CD14-positive monocyte (primary cell): ENCODE results near the gene ATG9B. TPM values are rescaled to one million over a fixed set of nuclear protein-coding genes. Genes with fewer than 3 reads are reported as not detected.
A peak's percentile ranks its signal among the peaks of the same experiment; 100 is the strongest.

ENCODE experiments used
- DNase-seq, 3 donors: peaks; one replicate each; pipeline ENCODE4 v3.0.0-alpha.2; 2011 to 2022
- H2AFZ ChIP-seq: 2 replicates; pipeline ENCODE4 v1.6.0; 2012; ENCODE audit warnings: mild to moderate bottlenecking, low read depth, low read length, inconsistent platforms; ENCODE audit not compliant: insufficient read depth, poor library complexity, severe bottlenecking
- H3K27ac ChIP-seq, 2 donors: 1 replicate in 1 of 2; 2 replicates in 1 of 2; pipeline ENCODE4 v1.5.1; 2012 to 2013; ENCODE audit warnings: low read length in 2 of 2, control low read depth in 1 of 2, inconsistent platforms in 1 of 2, low read depth in 1 of 2, mild to moderate bottlenecking in 1 of 2
- H3K27me3 ChIP-seq, 2 donors: one replicate each; pipeline versions ENCODE4 v1.6.0 to v1.6.1; 2011 to 2013; ENCODE audit warnings: low read length in 2 of 2; ENCODE audit not compliant: control insufficient read depth in 2 of 2, insufficient read depth in 2 of 2
- H3K36me3 ChIP-seq, 2 donors: replicated peaks in 1 of 2; 1 replicate in 1 of 2; 2 replicates in 1 of 2; pipeline versions ENCODE4 v1.5.1 to v1.6.1; 2012 to 2013; ENCODE audit warnings: low read length in 2 of 2, control low read depth in 1 of 2, inconsistent platforms in 1 of 2, mild to moderate bottlenecking in 1 of 2; ENCODE audit not compliant: insufficient read depth in 2 of 2, control insufficient read depth in 1 of 2
- H3K4me1 ChIP-seq, 2 donors: 1 replicate in 1 of 2; 2 replicates in 1 of 2; pipeline versions ENCODE4 v1.5.1 to v1.6.1; 2012 to 2013; ENCODE audit warnings: low read length in 2 of 2, control low read depth in 1 of 2, inconsistent platforms in 1 of 2, mild to moderate bottlenecking in 1 of 2, moderate library complexity in 1 of 2; ENCODE audit not compliant: insufficient read depth in 2 of 2, control insufficient read depth in 1 of 2
- H3K4me2 ChIP-seq: replicated peaks from 2 replicates; pipeline ENCODE3; 2012; ENCODE audit warnings: low read length, moderate library complexity, mild to moderate bottlenecking; ENCODE audit not compliant: poor library complexity, severe bottlenecking; ENCODE audit errors: extremely low read depth
- H3K4me3 ChIP-seq, 3 experiments: fragments of 200-600 bp in 1 of 3; sonication (generic) in 1 of 3; replicated peaks in 1 of 3; 1 replicate in 2 of 3; 2 replicates in 1 of 3; pipeline ENCODE4 v1.5.1; 2011 to 2013; ENCODE audit warnings: low read length in 3 of 3, mild to moderate bottlenecking in 3 of 3, control low read depth in 2 of 3, low read depth in 2 of 3, inconsistent platforms in 1 of 3, moderate library complexity in 1 of 3
- H3K79me2 ChIP-seq: 2 replicates; pipeline ENCODE4 v1.6.0; 2012; ENCODE audit warnings: mild to moderate bottlenecking, control low read depth, inconsistent platforms, low read length, moderate library complexity; ENCODE audit not compliant: insufficient read depth
- H3K9ac ChIP-seq: 2 replicates; pipeline ENCODE4 v1.6.0; 2017; ENCODE audit warnings: low read length, mild to moderate bottlenecking; ENCODE audit not compliant: insufficient read depth, poor library complexity, severe bottlenecking
- H3K9me3 ChIP-seq, 2 donors: replicated peaks in 1 of 2; 1 replicate in 1 of 2; 2 replicates in 1 of 2; pipeline versions ENCODE4 v1.5.1 to v1.6.1; 2012 to 2013; ENCODE audit warnings: low read length in 2 of 2, control low read depth in 1 of 2; ENCODE audit not compliant: control insufficient read depth in 1 of 2, insufficient read depth in 1 of 2
- H4K20me1 ChIP-seq: 2 replicates; pipeline ENCODE4 v1.6.0; 2012; ENCODE audit warnings: mild to moderate bottlenecking, low read length, control low read depth, moderate library complexity; ENCODE audit not compliant: insufficient read depth
- H3K27ac Mint-ChIP-seq, 7 donors: one replicate each; pipeline ENCODE4 v1.8.0; 2020; ENCODE audit warnings: mild to moderate bottlenecking in 7 of 7, mixed read lengths in 7 of 7, moderate library complexity in 6 of 7, inconsistent platforms in 2 of 7
- H3K27me3 Mint-ChIP-seq, 3 donors: one replicate each; pipeline ENCODE4 v1.8.0; 2021 to 2022; ENCODE audit warnings: low read depth in 3 of 3, mild to moderate bottlenecking in 3 of 3, mixed read lengths in 3 of 3, moderate library complexity in 3 of 3, inconsistent platforms in 1 of 3
- H3K36me3 Mint-ChIP-seq, 2 donors: one replicate each; pipeline ENCODE4 v1.8.0; 2020; ENCODE audit warnings: mixed read lengths in 2 of 2, inconsistent platforms in 1 of 2, mild to moderate bottlenecking in 1 of 2
- H3K4me1 Mint-ChIP-seq: one replicate; pipeline ENCODE4 v1.8.0; 2020; ENCODE audit warnings: mild to moderate bottlenecking, mixed read lengths
- H3K4me3 Mint-ChIP-seq, 2 donors: one replicate each; pipeline ENCODE4 v1.8.0; 2020; ENCODE audit warnings: mild to moderate bottlenecking in 2 of 2, mixed read lengths in 2 of 2, moderate library complexity in 1 of 2
- H3K9me3 Mint-ChIP-seq, 7 donors: one replicate each; pipeline ENCODE4 v1.8.0; 2020 to 2022; ENCODE audit warnings: mixed read lengths in 7 of 7, mild to moderate bottlenecking in 6 of 7, moderate library complexity in 6 of 7, inconsistent platforms in 2 of 7
- CTCF ChIP-seq: fragments of 200-600 bp; IDR thresholded peaks from one replicate; pipeline ENCODE4 v1.8.0; 2022; ENCODE audit warnings: antibody characterized with exemption, mild to moderate bottlenecking
- WGBS: methylation state at CpG from one replicate; pipeline ENCODE4 v1.1.5; 2013; ENCODE audit warnings: missing lambda C conversion rate; ENCODE audit not compliant: insufficient coverage; 5-methylcytosine and 5-hydroxymethylcytosine counted together
- intact Hi-C, 2 donors: fragments of 100-400 bp; cut with micrococcal nuclease; formaldehyde crosslinking; loops; one replicate each; pipeline versions ENCODE4 v1.15.0 to v1.15.1; 2023
- polyA plus RNA-seq, 3 donors: library from polyadenylated mRNA; depleted of rRNA in 1 of 3; unstranded in 2 of 3; stranded (reverse) in 1 of 3; fragments of 300-500 nt in 2 of 3; fragments of >200 nt in 1 of 3; fragmentation: Illumina TruSeq in 2 of 3; gene quantifications; 1 replicate in 2 of 3; 2 replicates in 1 of 3; pipeline ENCODE4 v1.2.3, GENCODE V29; 2012 to 2021

The ATG9B gene
- polyA plus RNA-seq, 3 donors, result 0.21 to 0.30 TPM; not detected in 1

DNA sequence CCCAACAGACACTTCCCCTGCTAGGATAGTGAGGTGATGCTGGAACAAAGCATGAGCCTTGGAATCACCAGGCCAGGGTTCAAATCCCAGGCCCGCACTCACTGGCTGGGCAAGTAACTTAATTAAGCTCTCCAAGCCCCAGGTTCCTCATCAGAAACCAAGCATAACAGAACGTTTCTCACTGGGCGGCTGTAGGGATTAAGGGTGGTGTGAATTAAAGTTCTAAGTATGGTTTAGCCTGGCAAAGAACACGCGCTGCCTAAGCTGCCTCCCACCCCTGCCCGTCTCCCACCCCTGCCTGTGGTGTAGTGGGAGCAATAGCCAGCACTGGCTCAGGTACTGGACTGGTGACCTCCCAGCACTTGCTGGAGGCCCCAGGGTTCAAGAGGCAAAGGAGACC lies 40.7 kb upstream of the ATG9B start:
- Histone ChIP-seq H3K4me1 (peaks cover 12 to 14% of the 10 kb centered on the region in 2 donors), H3K79me2 (peaks cover 24% of the 10 kb centered on the region), H3K27me3 (no peaks in the 10 kb centered on the region), H3K9ac (no peak overlapping the region), H3K27ac (no peak overlapping the region), H2AFZ (no peak overlapping the region), H3K36me3 (peaks cover 65 to 81% of the 10 kb centered on the region in 2 donors), H4K20me1 (peaks cover 83% of the 10 kb centered on the region), H3K4me3 (no peak overlapping the region), H3K4me2 (no peak overlapping the region), H3K9me3 (no peaks in the 10 kb centered on the region)
- intact Hi-C loops, result no loop called here
- Mint-ChIP-seq H3K4me1 (peaks cover 16% of the 10 kb centered on the region), H3K4me3 (no peak overlapping the region), H3K36me3 (peaks cover 45 to 73% of the 10 kb centered on the region in 2 donors), H3K9me3 (peaks cover 0 to 3% (median 0%) of the 10 kb centered on the region in 7 donors), H3K27me3 (no peaks in the 10 kb centered on the region), H3K27ac (peak overlapping the region in 1 of 7 donors; percentile 8)
- no peak for DNase-seq
- WGBS, result 100% methylated on average over 1 of the region's 6 CpGs
- TF ChIP-seq CTCF, result no peak

DNA sequence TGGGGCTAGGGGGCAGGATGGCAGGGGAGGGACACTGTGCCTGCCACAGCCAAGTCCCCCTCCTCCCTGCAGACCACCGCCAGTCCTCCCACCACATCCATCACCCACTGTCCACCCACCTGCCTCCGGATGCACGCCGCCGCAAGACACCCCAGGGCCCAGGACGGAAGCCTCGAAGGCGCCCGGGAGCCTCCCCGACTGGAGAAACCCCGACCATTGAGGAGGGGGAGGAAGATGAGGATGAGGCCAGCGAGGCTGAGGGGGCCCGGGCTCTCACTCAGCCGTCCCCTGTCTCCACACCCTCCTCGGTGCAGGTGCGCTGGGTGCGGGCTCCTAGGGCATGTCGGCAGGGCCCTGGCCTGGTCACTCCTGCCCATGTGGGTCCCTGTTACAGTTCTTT lies 40.2 kb upstream of the ATG9B start:
- Histone ChIP-seq H3K4me2 (no peak overlapping the region), H3K9ac (no peak overlapping the region), H4K20me1 (peaks cover 83% of the 10 kb centered on the region), H3K36me3 (peaks cover 61 to 75% of the 10 kb centered on the region in 2 donors), H3K9me3 (no peaks in the 10 kb centered on the region), H3K4me3 (no peak overlapping the region), H3K79me2 (peaks cover 29% of the 10 kb centered on the region), H3K27ac (no peak overlapping the region), H2AFZ (no peak overlapping the region), H3K27me3 (no peaks in the 10 kb centered on the region), H3K4me1 (peaks cover 13 to 16% of the 10 kb centered on the region in 2 donors)
- H3K9me3 Mint-ChIP-seq, result peaks cover 0 to under 1% (median 0%) of the 10 kb centered on the region in 7 donors
- no peak overlapping the region for H3K4me3 Mint-ChIP-seq
- H3K27me3 Mint-ChIP-seq, result no peaks in the 10 kb centered on the region
- H3K27ac Mint-ChIP-seq, result no peak overlapping the region
- peaks cover 41 to 68% of the 10 kb centered on the region in 2 donors for H3K36me3 Mint-ChIP-seq
- intact Hi-C loops, result no loop called here
- 97% methylated on average over 7 of the region's 18 CpGs for WGBS
- DNase-seq, result no peak
- TF ChIP-seq CTCF, result no peak
- H3K4me1 Mint-ChIP-seq, result peaks cover 16% of the 10 kb centered on the region
